Esophagus squamous epithelium (tissue), 5 donors: Measurements from ENCODE around the gene TSTD1. TPM values are rescaled to one million over a fixed set of nuclear protein-coding genes. Genes with fewer than 3 reads are reported as not detected.

Source experiments
- DNase-seq: peaks from one replicate; lab custom pipeline; 2025; lab: John Stamatoyannopoulos, UW
- H3K27ac ChIP-seq, 4 donors: fragments of 200-600 bp; sonication (generic); one replicate each; pipeline ENCODE4 v1.5.1; 2016 to 2019; ENCODE audit warnings: mild to moderate bottlenecking in 1 of 4
- H3K27me3 ChIP-seq, 4 donors: fragments of 200-600 bp; sonication (generic); 1 replicate in 3 of 4; 2 replicates in 1 of 4; pipeline versions ENCODE4 v1.5.1 to v1.6.0; 2017 to 2021; ENCODE audit warnings: antibody characterized with exemption in 1 of 4
- H3K36me3 ChIP-seq, 3 donors: fragments of 200-600 bp; sonication (generic); one replicate each; pipeline ENCODE4 v1.5.1; 2016 to 2019
- H3K4me1 ChIP-seq, 3 donors: fragments of 200-600 bp; sonication (generic); one replicate each; pipeline ENCODE4 v1.5.1; 2017 to 2019
- H3K4me3 ChIP-seq, 4 donors: fragments of 200-600 bp; sonication (generic); 1 replicate in 3 of 4; 2 replicates in 1 of 4; pipeline ENCODE4 v1.5.1; 2016 to 2019; ENCODE audit warnings: mild to moderate bottlenecking in 2 of 4, moderate library complexity in 1 of 4
- H3K9me3 ChIP-seq, 3 donors: fragments of 200-600 bp; sonication (generic); one replicate each; pipeline ENCODE4 v1.5.1; 2016 to 2019
- CTCF ChIP-seq, 6 experiments: fragments of 450-650 bp in 4 of 6; fragments of 200-600 bp in 2 of 6; sonication (generic) in 2 of 6; IDR thresholded peaks; one replicate each; pipeline ENCODE4 v1.5.1; 2016 to 2019; ENCODE audit warnings: antibody characterized with exemption in 6 of 6, mild to moderate bottlenecking in 4 of 6, moderate library complexity in 4 of 6
- POLR2A ChIP-seq, 4 donors: fragments of 450-650 bp; IDR thresholded peaks; one replicate each; pipeline ENCODE4 v1.6.1; 2017; ENCODE audit warnings: antibody characterized with exemption in 4 of 4, mild to moderate bottlenecking in 4 of 4, moderate library complexity in 3 of 4
- WGBS, 2 donors: methylation state at CpG; one replicate each; pipeline ENCODE4 v1.1.5; 2018; 5-methylcytosine and 5-hydroxymethylcytosine counted together
- intact Hi-C: fragments of 100-400 bp; cut with DNase I; formaldehyde crosslinking; loops from one replicate; pipeline ENCODE4 v1.15.0; 2022
- total RNA-seq, 4 donors: library from RNA; depleted of rRNA; stranded (reverse); fragments of >200 nt; gene quantifications; one replicate each; pipeline ENCODE4 v1.1.0, GENCODE V29; 2016
- donor health status: DM: yes; HTN: yes; CAD: no.

Gene TSTD1
- total RNA-seq, 4 donors from 2014 or later: 69.3 to 99.0 (median 91.4) TPM

GRCh38 chr1:161012420-161012819 lies 26.3 kb downstream of the TSTD1 start:
- Histone ChIP-seq H3K27ac (peak overlapping the region; percentile 83 to 99 (median 92)), H3K36me3 (peaks cover 0 to 21% (median 0%) of the 10 kb centered on the region in 3 donors), H3K27me3 (no peaks in the 10 kb centered on the region), H3K4me1 (peaks cover 12 to 87% (median 36%) of the 10 kb centered on the region in 3 donors), H3K4me3 (no peak overlapping the region), H3K9me3 (no peaks in the 10 kb centered on the region)
- no peak for TF ChIP-seq POLR2A (IDR thresholded peaks at IDR 0.05)
- no peak for TF ChIP-seq CTCF (IDR thresholded peaks at IDR 0.05)
- intact Hi-C loops: no loop called here
- DNase-seq: no peak
- 78 to 85% methylated on average over 3 of the region's 3 CpGs for WGBS, 2 donors

GRCh38 chr1:161009602-161010211 lies 29.1 kb downstream of the TSTD1 start:
- 78 to 80% methylated on average over 6 to 7 of the region's 7 CpGs for WGBS, 2 donors
- intact Hi-C loops: no loop called here
- Histone ChIP-seq H3K36me3 (peaks cover 0 to 32% (median 0%) of the 10 kb centered on the region in 3 donors), H3K27me3 (no peaks in the 10 kb centered on the region), H3K9me3 (no peaks in the 10 kb centered on the region), H3K4me3 (no peak overlapping the region), H3K27ac (no peak overlapping the region), H3K4me1 (peaks cover 0 to 62% (median 22%) of the 10 kb centered on the region in 3 donors)
- TF ChIP-seq CTCF (IDR thresholded peaks at IDR 0.05) (no peak), POLR2A (IDR thresholded peaks at IDR 0.05) (no peak)
- no peak for DNase-seq

GRCh38 chr1:161008869-161009510 lies 29.8 kb downstream of the TSTD1 start:
- 58 to 60% methylated on average over 4 of the region's 4 CpGs for WGBS, 2 donors
- no peak overlapping the region for H3K4me3 ChIP-seq
- H3K36me3 ChIP-seq: peaks cover 0 to 32% (median 0%) of the 10 kb centered on the region in 3 donors
- H3K9me3 ChIP-seq: no peaks in the 10 kb centered on the region
- TF ChIP-seq POLR2A (IDR thresholded peaks at IDR 0.05) (no peak), CTCF (IDR thresholded peaks at IDR 0.05) (no peak)
- peaks cover 0 to 55% (median 15%) of the 10 kb centered on the region in 3 donors for H3K4me1 ChIP-seq
- no peak for DNase-seq
- intact Hi-C loops: no loop called here
- H3K27me3 ChIP-seq: no peaks in the 10 kb centered on the region
- no peak overlapping the region for H3K27ac ChIP-seq

GRCh38 chr1:161007369-161007768 lies 31.4 kb downstream of the TSTD1 start:
- WGBS, 2 donors: 94 to 100% methylated on average over 2 of the region's 2 CpGs
- H3K4me1 ChIP-seq: peaks cover 0 to 38% (median 3%) of the 10 kb centered on the region in 3 donors
- H3K36me3 ChIP-seq: peaks cover 0 to 44% (median 0%) of the 10 kb centered on the region in 3 donors
- no peaks in the 10 kb centered on the region for H3K9me3 ChIP-seq
- no peak for TF ChIP-seq CTCF (IDR thresholded peaks at IDR 0.05)
- no peak for TF ChIP-seq POLR2A (IDR thresholded peaks at IDR 0.05)
- intact Hi-C loops: no loop called here
- H3K4me3 ChIP-seq: no peak overlapping the region
- no peak overlapping the region for H3K27ac ChIP-seq
- H3K27me3 ChIP-seq: no peaks in the 10 kb centered on the region
- no peak for DNase-seq

GRCh38 chr1:161006563-161006962 lies 32.2 kb downstream of the TSTD1 start:
- DNase-seq: no peak
- Histone ChIP-seq H3K4me3 (no peak overlapping the region), H3K27ac (no peak overlapping the region), H3K27me3 (no peaks in the 10 kb centered on the region), H3K9me3 (no peaks in the 10 kb centered on the region), H3K36me3 (peaks cover 0 to 48% (median 0%) of the 10 kb centered on the region in 3 donors), H3K4me1 (peaks cover 0 to 35% (median 3%) of the 10 kb centered on the region in 3 donors)
- WGBS, 2 donors: 87 to 89% methylated on average over 7 to 8 of the region's 8 CpGs
- intact Hi-C loops: no loop called here
- no peak for TF ChIP-seq POLR2A (IDR thresholded peaks at IDR 0.05)
- TF ChIP-seq CTCF (IDR thresholded peaks at IDR 0.05): no peak
